ENCODE data around the gene C19orf81.

The C19orf81 gene

GRCh38 chr19:50706387-50706786, 57.1 kb downstream of the C19orf81 start:
- Histone ChIP-seq H3K4me2 (ENCODE audit: low read length, poor library complexity, severe bottlenecking) (no peak overlapping the region), H2BK120ac (ENCODE audit: low read depth, low read length) (no peak overlapping the region), H3K4me1 (ENCODE audit: control insufficient read depth, insufficient read depth, low read depth, low read length) (no peaks in the 10 kb centered on the region), H3K9ac (ENCODE audit: low read length) (no peak overlapping the region), H3K4me3 (ENCODE audit: insufficient read depth in 1 of 2, low read depth in 1 of 2, low read length in 2 of 2) (no peak overlapping the region), H4K8ac (ENCODE audit: low read length) (no peak overlapping the region), H3K27ac (ENCODE audit: low read length, poor library complexity, severe bottlenecking) (no peak overlapping the region), H3K79me1 (replicated peaks; ENCODE audit: low read length, poor library complexity, severe bottlenecking) (no peaks in the 10 kb centered on the region), H2AK5ac (ENCODE audit: low read length, severe bottlenecking) (no peak overlapping the region), H4K91ac (ENCODE audit: low read length) (no peak overlapping the region), H2BK5ac (ENCODE audit: low read depth, low read length, poor library complexity, severe bottlenecking) (no peak overlapping the region), H3K18ac (ENCODE audit: low read depth in 1 of 2, low read length in 2 of 2) (no peak overlapping the region), H3K14ac (ENCODE audit: low read length in 2 of 2) (no peak overlapping the region), H3K27me3 (ENCODE audit: control insufficient read depth in 1 of 2, insufficient read depth in 1 of 2, low read length in 2 of 2) (peaks cover 0 to 6% of the 10 kb centered on the region in 2 experiments), H3K23ac (ENCODE audit: low read length in 2 of 2) (no peak overlapping the region), H3K4ac (ENCODE audit: low read depth in 1 of 2, low read length in 2 of 2) (no peak overlapping the region), H2BK12ac (ENCODE audit: low read length in 2 of 2) (no peak overlapping the region), H2BK15ac (ENCODE audit: low read depth, poor library complexity, severe bottlenecking) (no peak overlapping the region), H3K36me3 (ENCODE audit: control insufficient read depth in 1 of 2, insufficient read depth in 2 of 2, low read depth in 1 of 2, low read length in 2 of 2) (no peaks in the 10 kb centered on the region), H3K9me3 (ENCODE audit: control insufficient read depth, low read length) (no peaks in the 10 kb centered on the region), H2AFZ (ENCODE audit: low read depth, low read length) (no peak overlapping the region)
- 64% methylated on average over 5 of the region's 5 CpGs for WGBS
- no peak for DNase-seq

GRCh38 chr19:50708179-50708879, 59.1 kb downstream of the C19orf81 start:
- no peaks in the 10 kb centered on the region for H3K9me3 ChIP-seq (ENCODE audit: control insufficient read depth, low read length)
- no peak overlapping the region for H4K91ac ChIP-seq (ENCODE audit: low read length)
- no peak overlapping the region for H3K9ac ChIP-seq (ENCODE audit: low read length)
- H3K18ac ChIP-seq (ENCODE audit: low read depth in 1 of 2, low read length in 2 of 2), result no peak overlapping the region
- H2BK120ac ChIP-seq (ENCODE audit: low read depth, low read length), result no peak overlapping the region
- H3K36me3 ChIP-seq (ENCODE audit: control insufficient read depth in 1 of 2, insufficient read depth in 2 of 2, low read depth in 1 of 2, low read length in 2 of 2), result no peaks in the 10 kb centered on the region
- H2BK15ac ChIP-seq (ENCODE audit: low read depth, poor library complexity, severe bottlenecking), result no peak overlapping the region
- H3K27ac ChIP-seq (ENCODE audit: low read length, poor library complexity, severe bottlenecking), result no peak overlapping the region
- H2AK5ac ChIP-seq (ENCODE audit: low read length, severe bottlenecking), result no peak overlapping the region
- no peak overlapping the region for H2AFZ ChIP-seq (ENCODE audit: low read depth, low read length)
- H3K14ac ChIP-seq (ENCODE audit: low read length in 2 of 2), result no peak overlapping the region
- H3K79me1 ChIP-seq (replicated peaks; ENCODE audit: low read length, poor library complexity, severe bottlenecking), result no peaks in the 10 kb centered on the region
- H3K4me3 ChIP-seq (ENCODE audit: insufficient read depth in 1 of 2, low read depth in 1 of 2, low read length in 2 of 2), result no peak overlapping the region
- no peak overlapping the region for H3K4me2 ChIP-seq (ENCODE audit: low read length, poor library complexity, severe bottlenecking)
- no peaks in the 10 kb centered on the region for H3K4me1 ChIP-seq (ENCODE audit: control insufficient read depth, insufficient read depth, low read depth, low read length)
- no peak overlapping the region for H2BK12ac ChIP-seq (ENCODE audit: low read length in 2 of 2)
- no peak for DNase-seq
- H4K8ac ChIP-seq (ENCODE audit: low read length), result no peak overlapping the region
- peaks cover 0 to 6% of the 10 kb centered on the region in 2 experiments for H3K27me3 ChIP-seq (ENCODE audit: control insufficient read depth in 1 of 2, insufficient read depth in 1 of 2, low read length in 2 of 2)
- H3K23ac ChIP-seq (ENCODE audit: low read length in 2 of 2), result no peak overlapping the region
- H2BK5ac ChIP-seq (ENCODE audit: low read depth, low read length, poor library complexity, severe bottlenecking), result no peak overlapping the region
- WGBS, result 71% methylated on average over 9 of the region's 12 CpGs
- no peak overlapping the region for H3K4ac ChIP-seq (ENCODE audit: low read depth in 1 of 2, low read length in 2 of 2)

Data from mesenchymal stem cell (in vitro differentiated cells and primary cell).